ENCODE data around the gene SGPL1. TPM values are rescaled to one million over a fixed set of nuclear protein-coding genes. Genes with fewer than 3 reads are reported as not detected.

SGPL1 gene
- total RNA-seq, 1 experiment from 2014 or later: 52.6 TPM

DNA sequence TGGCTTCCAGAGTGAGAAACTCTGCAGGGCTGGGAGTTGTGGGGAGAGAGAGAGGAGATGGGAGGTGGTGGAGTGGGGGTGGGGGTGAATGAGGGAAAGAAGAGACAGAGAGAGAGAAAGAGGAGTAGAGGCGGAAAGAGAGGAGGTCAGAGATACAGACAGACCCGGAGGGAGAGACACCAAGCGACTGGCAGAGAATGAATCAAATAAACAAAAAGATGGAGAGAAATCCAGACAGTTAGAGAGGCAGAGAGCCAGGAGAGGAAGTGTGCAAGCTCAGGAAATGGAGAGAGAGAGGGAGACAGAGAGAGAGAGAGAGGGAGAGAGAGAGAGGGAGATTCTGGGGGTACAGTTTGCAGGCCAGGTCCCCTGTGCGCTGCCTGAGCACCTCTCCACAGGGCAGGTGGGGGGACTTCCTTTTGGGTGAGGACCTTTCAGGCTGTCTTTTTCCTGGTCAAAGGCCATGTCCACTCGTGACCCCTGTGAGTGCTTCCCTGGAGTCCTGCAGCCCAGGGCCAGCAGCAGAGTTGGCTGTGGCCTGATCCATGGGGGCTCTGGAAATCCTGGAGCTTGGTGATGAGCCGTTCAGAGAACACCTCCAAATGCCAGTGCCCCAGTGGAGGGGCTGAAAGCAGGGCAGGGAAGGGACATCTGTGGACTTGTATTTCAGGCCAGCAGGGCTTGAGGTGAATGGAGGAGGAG, 97.6 kb downstream of the SGPL1 start:
- DNase-seq: no peak
- WGBS (ENCODE audit: extremely low coverage, insufficient read length, low lambda C conversion rate): no CpG with 5 or more reads among the region's 6 CpGs
- Histone ChIP-seq H2BK5ac (ENCODE audit: insufficient read length, low read length) (no peak overlapping the region), H3K23me2 (ENCODE audit: insufficient read length, low read depth, low read length, poor library complexity, severe bottlenecking) (no peaks in the 10 kb centered on the region), H2BK120ac (ENCODE audit: low read depth, low read length, poor library complexity, severe bottlenecking) (no peak overlapping the region), H3K14ac (ENCODE audit: insufficient read depth, low read length) (no peak overlapping the region), H4K5ac (ENCODE audit: insufficient read length, low read depth, low read length) (no peak overlapping the region), H3K4ac (ENCODE audit: low read depth, low read length) (no peak overlapping the region), H3K79me2 (ENCODE audit: insufficient read depth, low read length) (no peaks in the 10 kb centered on the region), H3K18ac (ENCODE audit: insufficient read length, low read depth, low read length) (no peak overlapping the region), H3K9me3 (ENCODE audit: control insufficient read depth, low read depth, low read length) (no peaks in the 10 kb centered on the region), H2BK15ac (ENCODE audit: low read depth, low read length) (no peak overlapping the region), H3K27ac (ENCODE audit: insufficient read length, low read depth, low read length) (no peak overlapping the region), H2AFZ (ENCODE audit: low read length) (no peak overlapping the region), H3K4me1 (ENCODE audit: insufficient read depth, low read length) (no peaks in the 10 kb centered on the region), H3K23ac (ENCODE audit: insufficient read length, low read depth, low read length) (no peak overlapping the region), H2BK12ac (ENCODE audit: insufficient read length, low read depth, low read length) (no peak overlapping the region), H3K56ac (ENCODE audit: insufficient read length, low read depth, low read length) (no peak overlapping the region), H3T11ph (ENCODE audit: low read length) (no peak overlapping the region), H2AK5ac (ENCODE audit: insufficient read length, low read length) (no peak overlapping the region), H3K9ac (ENCODE audit: extremely low read depth, insufficient read length, low read length) (no peak overlapping the region), H2BK20ac (ENCODE audit: low read depth, low read length, poor library complexity, severe bottlenecking) (no peak overlapping the region), H3K27me3 (ENCODE audit: insufficient read depth, low read length) (no peaks in the 10 kb centered on the region), H4K91ac (ENCODE audit: insufficient read length, low read depth, low read length) (no peak overlapping the region), H3K4me2 (ENCODE audit: insufficient read depth, insufficient read length, low read length) (no peak overlapping the region), H4K8ac (replicated peaks; ENCODE audit: insufficient read length, low read depth, low read length) (no peak overlapping the region), H3K79me1 (ENCODE audit: insufficient read depth, low read depth, low read length, poor library complexity, severe bottlenecking) (no peaks in the 10 kb centered on the region), H4K20me1 (ENCODE audit: control insufficient read depth, insufficient read depth, insufficient read length) (peaks cover 5% of the 10 kb centered on the region)
- Mint-ChIP-seq H3K27ac (no peak overlapping the region; a peak in 1 of 7 replicates), H3K4me3 (no peak overlapping the region), H3K4me1 (0 out of 4 replicates have a peak, but pooled peaks cover 0 to 4% of the 10 kb centered on the region in 2 experiments), H3K9me3 (peaks cover 0 to 2% of the 10 kb centered on the region in 2 experiments; a peak in 1 of 5 replicates), H3K27me3 (ENCODE audit: low read depth) (peaks cover 11% of the 10 kb centered on the region), H3K36me3 (ENCODE audit: insufficient read depth in 1 of 3, low read depth in 3 of 3) (no peaks in the 10 kb centered on the region)
- TF ChIP-seq CTCF (conservative IDR thresholded peaks at IDR 0.05): no peak
